Daoy (cell line): ENCODE data around the gene HPSE. TPM values are rescaled to one million over a fixed set of nuclear protein-coding genes. Genes with fewer than 3 reads are reported as not detected.

Source experiments
- DNase-seq: peaks from one replicate; pipeline ENCODE4 v3.0.0-alpha.2; 2015; ENCODE audit warnings: low read depth
- total RNA-seq: library from RNA; depleted of rRNA; stranded (reverse); fragments of >200 nt; shearing (Covaris generic); gene quantifications from 2 replicates; pipeline ENCODE4 v1.2.3, GENCODE V29; 2014; rRNA removed

HPSE gene
- total RNA-seq, 1 experiment from 2014 or later = 2.1 TPM

DNA sequence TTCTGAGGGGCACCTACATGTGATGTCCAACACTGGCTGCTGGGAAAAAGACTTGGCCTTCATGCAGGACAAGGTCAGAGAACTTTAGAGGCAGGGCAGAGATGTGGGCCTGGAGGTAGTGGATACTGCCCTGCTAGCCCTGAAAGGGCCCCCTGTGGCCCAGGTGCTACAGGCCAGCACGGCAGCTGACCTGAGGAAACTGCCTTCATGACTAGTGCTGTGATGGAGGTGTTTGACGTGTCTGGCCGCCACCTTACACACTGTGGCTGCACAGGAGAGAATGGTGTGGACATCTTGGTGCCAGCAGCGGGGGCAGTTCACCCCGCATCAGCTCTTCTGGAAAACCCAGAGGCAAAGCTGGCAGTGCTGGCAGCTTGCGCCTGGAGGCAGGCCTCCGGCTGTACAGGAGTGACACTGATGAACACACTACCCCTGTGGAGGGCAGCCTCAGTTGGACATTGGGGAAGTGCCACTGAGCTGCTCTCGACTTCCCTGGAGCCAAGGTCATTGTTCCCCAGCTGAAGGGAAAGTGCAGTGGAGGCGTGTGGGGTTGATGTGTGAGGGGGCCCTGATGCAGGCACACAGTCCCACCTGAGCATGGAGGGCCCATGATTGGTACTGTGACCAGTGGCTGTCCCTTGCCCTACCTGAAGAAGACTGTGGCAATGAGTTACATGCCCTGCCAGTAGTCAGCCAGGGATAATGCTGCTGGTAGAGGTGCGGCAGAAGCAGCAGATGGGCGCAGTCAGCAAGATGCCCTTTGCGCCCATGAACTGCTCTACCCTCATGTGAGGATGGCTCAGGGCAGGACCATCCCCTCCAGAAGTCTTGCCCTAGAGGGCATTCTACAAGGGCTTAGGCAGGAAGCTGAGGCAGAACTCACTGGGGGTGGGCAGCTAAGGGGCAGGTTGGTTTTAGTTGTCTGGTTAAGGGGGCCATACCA is 87.0 kb downstream of the HPSE start:
- DNase-seq = no peak

Other genes with a start within 250 kb of the HPSE start
- gene PLAC8, start 220.1 kb downstream of the HPSE start, total RNA-seq = 28.2 and 46.7 TPM in 2 replicates
- gene COQ2, start 50.0 kb downstream of the HPSE start, total RNA-seq = 12.4 and 12.5 TPM in 2 replicates
- 6.0 and 6.2 TPM in 2 replicates for gene HELQ, start 121.0 kb upstream of the HPSE start, total RNA-seq
- gene MRPS18C, start 121.2 kb upstream of the HPSE start, total RNA-seq = 35.0 and 43.8 TPM in 2 replicates
- gene ABRAXAS1, start 150.3 kb upstream of the HPSE start, total RNA-seq = 5.4 and 6.5 TPM in 2 replicates
- gene GPAT3, start 201.3 kb upstream of the HPSE start, total RNA-seq = 29.7 and 31.3 TPM in 2 replicates